Ramos (cell line): Measurements from ENCODE around the gene CRACR2B.

Experiments used
- in situ Hi-C: fragments of 300-500 bp; cut with MboI; formaldehyde crosslinking; loops from one replicate; pipeline ENCODE4 v1.14.3; 2022; ENCODE audit warnings: low sequenced_read_pairs; ENCODE audit not compliant: unreplicated experiment

CRACR2B gene

GRCh38 chr11:862696-863022 is 34.9 kb downstream of the CRACR2B start:
- in situ Hi-C loops = no loop called here

- in situ Hi-C loops = no loop called here
Observed at GRCh38 chr11:863023-863909, 35.5 kb downstream of the CRACR2B start.

GRCh38 chr11:863910-864827 is 36.5 kb downstream of the CRACR2B start:
- in situ Hi-C loops = no loop called here

- in situ Hi-C loops = no loop called here
Observed at GRCh38 chr11:864898-865297, 37.2 kb downstream of the CRACR2B start.

- in situ Hi-C loops = no loop called here
Observed at GRCh38 chr11:865462-866430, 38.0 kb downstream of the CRACR2B start.

- in situ Hi-C loops = no loop called here
Observed at GRCh38 chr11:866481-866880, 38.8 kb downstream of the CRACR2B start.

GRCh38 chr11:867856-868358 is 40.2 kb downstream of the CRACR2B start:
- in situ Hi-C loops = no loop called here

GRCh38 chr11:868394-868793 is 40.7 kb downstream of the CRACR2B start:
- in situ Hi-C loops = no loop called here

GRCh38 chr11:868802-869201 is 41.1 kb downstream of the CRACR2B start:
- in situ Hi-C loops = no loop called here

- in situ Hi-C loops = no loop called here
Observed at GRCh38 chr11:869399-870126, 41.8 kb downstream of the CRACR2B start.

- in situ Hi-C loops = no loop called here
Observed at GRCh38 chr11:870127-870413, 42.4 kb downstream of the CRACR2B start.

GRCh38 chr11:870418-870817 is 42.7 kb downstream of the CRACR2B start:
- in situ Hi-C loops = no loop called here

- in situ Hi-C loops = no loop called here
Observed at GRCh38 chr11:871472-871871, 43.8 kb downstream of the CRACR2B start.

GRCh38 chr11:872799-873198 is 45.1 kb downstream of the CRACR2B start:
- in situ Hi-C loops = no loop called here

GRCh38 chr11:873706-874105 is 46.0 kb downstream of the CRACR2B start:
- in situ Hi-C loops = no loop called here

- in situ Hi-C loops = no loop called here
Observed at GRCh38 chr11:875203-875602, 47.5 kb downstream of the CRACR2B start.

- in situ Hi-C loops = no loop called here
Observed at GRCh38 chr11:875769-876301, 48.1 kb downstream of the CRACR2B start.

- in situ Hi-C loops = no loop called here
Observed at GRCh38 chr11:876545-876944, 48.8 kb downstream of the CRACR2B start.

GRCh38 chr11:877565-877964 is 49.8 kb downstream of the CRACR2B start:
- in situ Hi-C loops = no loop called here
